HepG2 (cell line): ENCODE data around the gene PLEKHB2. TPM values are rescaled to one million over a fixed set of nuclear protein-coding genes. Genes with fewer than 3 reads are reported as not detected.

Experiments used
- ARID5B ChIP-seq: IDR thresholded peaks from 2 replicates; pipeline ENCODE4 v1.4.0; 2020; ENCODE audit warnings: mild to moderate bottlenecking, missing genetic modification reagents
- ATM ChIP-seq: fragments of 450-650 bp; IDR thresholded peaks from 2 replicates; pipeline ENCODE4 v1.7.1; 2017; ENCODE audit warnings: mild to moderate bottlenecking, borderline replicate concordance
- CREB1 ChIP-seq, 2 experiments: fragments of 450-650 bp in 1 of 2; IDR thresholded peaks; 2 replicates each; pipeline ENCODE4 v1.6.1; 2016 to 2017; ENCODE audit warnings: control low read depth in 1 of 2, mild to moderate bottlenecking in 1 of 2, missing compliant biosample characterization in 1 of 2, missing genetic modification characterization in 1 of 2
- ELF3 ChIP-seq: IDR thresholded peaks from 2 replicates; pipeline ENCODE4 v1.6.1; 2016; ENCODE audit warnings: missing genetic modification reagents, missing compliant biosample characterization
- FOXK1 ChIP-seq: sonication (generic); formaldehyde crosslinking; IDR thresholded peaks from 2 replicates; pipeline ENCODE4 v1.4.0; 2020; ENCODE audit warnings: low read depth, missing genetic modification reagents, borderline replicate concordance
- FOXP1 ChIP-seq, 2 experiments: fragments of 450-650 bp in 1 of 2; IDR thresholded peaks; 2 replicates each; pipeline ENCODE4 v1.6.1; 2017 to 2018; ENCODE audit warnings: antibody characterized with exemption in 1 of 2
- HIVEP1 ChIP-seq: sonication (generic); formaldehyde crosslinking; IDR thresholded peaks from 2 replicates; pipeline ENCODE4 v1.4.0; 2020; ENCODE audit warnings: mild to moderate bottlenecking, missing genetic modification reagents
- KLF16 ChIP-seq, 2 experiments: sonication (generic) in 1 of 2; formaldehyde crosslinking in 1 of 2; IDR thresholded peaks; 2 replicates each; pipeline versions ENCODE4 v1.6.1 to v1.8.0; 2016 to 2023; ENCODE audit warnings: missing genetic modification reagents in 2 of 2, missing compliant biosample characterization in 1 of 2
- NFIC ChIP-seq: IDR thresholded peaks from 2 replicates; pipeline ENCODE4 v1.6.1; 2012; ENCODE audit warnings: mild to moderate bottlenecking, low read length, inconsistent platforms
- PHF5A ChIP-seq: IDR thresholded peaks from one replicate; pipeline ENCODE4 v1.6.1; 2018; ENCODE audit warnings: low read depth, missing genetic modification reagents; ENCODE audit not compliant: unreplicated experiment
- SP2 ChIP-seq: sonication (generic); formaldehyde crosslinking; IDR thresholded peaks from 2 replicates; pipeline ENCODE4 v1.5.1; 2020; ENCODE audit warnings: mild to moderate bottlenecking, missing genetic modification reagents
- TBX2 ChIP-seq: sonication (generic); formaldehyde crosslinking; IDR thresholded peaks from 2 replicates; pipeline ENCODE4 v1.5.0; 2020; ENCODE audit warnings: missing genetic modification reagents, mild to moderate bottlenecking, borderline replicate concordance
- YY1 ChIP-seq: IDR thresholded peaks from 2 replicates; pipeline ENCODE4 v1.6.1; 2011; ENCODE audit warnings: low read length, low read depth, moderate library complexity, mild to moderate bottlenecking; ENCODE audit not compliant: insufficient read depth, insufficient replicate concordance
- ZBTB4 ChIP-seq: sonication (generic); formaldehyde crosslinking; IDR thresholded peaks from 2 replicates; pipeline ENCODE4 v1.4.0; 2020; ENCODE audit warnings: missing genetic modification reagents, mild to moderate bottlenecking, borderline replicate concordance
- ZC3H13 ChIP-seq: sonication (generic); formaldehyde crosslinking; IDR thresholded peaks from 2 replicates; pipeline ENCODE4 v1.8.1; 2023; ENCODE audit warnings: mild to moderate bottlenecking, missing genetic modification reagents, moderate library complexity
- ZNF343 ChIP-seq: sonication (generic); formaldehyde crosslinking; IDR thresholded peaks from 2 replicates; pipeline ENCODE4 v1.4.0; 2020; ENCODE audit warnings: mild to moderate bottlenecking, missing genetic modification reagents
- ZNF75D ChIP-seq: sonication (generic); formaldehyde crosslinking; IDR thresholded peaks from 2 replicates; pipeline ENCODE4 v1.8.1; 2023; ENCODE audit warnings: missing genetic modification reagents, mild to moderate bottlenecking, borderline replicate concordance
- ZNF761 ChIP-seq: sonication (generic); formaldehyde crosslinking; conservative IDR thresholded peaks from 2 replicates; pipeline ENCODE4 v1.4.0; 2020; ENCODE audit warnings: mild to moderate bottlenecking, missing genetic modification reagents
- polyA plus RNA-seq, 8 experiments: library from polyadenylated mRNA; depleted of rRNA in 3 of 8; stranded (reverse) in 7 of 8; unstranded in 1 of 8; fragments of >200 nt; fragmentation: Illumina TruSeq in 4 of 8; extraction: Trizol in 4 of 8; gene quantifications; 2 replicates each; pipeline versions ENCODE4 v1.2.1 to v1.2.3, GENCODE V29; 2011 to 2016; ENCODE audit warnings: low read depth in 4 of 8, missing spikeins in 1 of 8, mixed read lengths in 1 of 8; ENCODE audit not compliant: insufficient read depth in 1 of 8
- total RNA-seq, 5 experiments: library from RNA; depleted of rRNA; stranded (reverse); fragments of >200 nt; fragmentation: Illumina TruSeq; extraction: Trizol; gene quantifications; 2 replicates each; pipeline ENCODE4 v1.2.3, GENCODE V29; 2016; ENCODE audit warnings: low read depth in 1 of 5
- TF ChIP-seq, protein P1 (sequence below): sonication (generic); formaldehyde crosslinking; IDR thresholded peaks from 2 replicates; pipeline ENCODE4 v1.4.0; 2020; ENCODE audit warnings: missing genetic modification reagents

PLEKHB2 gene
- total and polyA plus RNA-seq, 2 of the 13 experiments (the other 11 are each of a cell fraction or from before 2014, with no cell fraction given), result 73.0 to 78.9 TPM

DNA sequence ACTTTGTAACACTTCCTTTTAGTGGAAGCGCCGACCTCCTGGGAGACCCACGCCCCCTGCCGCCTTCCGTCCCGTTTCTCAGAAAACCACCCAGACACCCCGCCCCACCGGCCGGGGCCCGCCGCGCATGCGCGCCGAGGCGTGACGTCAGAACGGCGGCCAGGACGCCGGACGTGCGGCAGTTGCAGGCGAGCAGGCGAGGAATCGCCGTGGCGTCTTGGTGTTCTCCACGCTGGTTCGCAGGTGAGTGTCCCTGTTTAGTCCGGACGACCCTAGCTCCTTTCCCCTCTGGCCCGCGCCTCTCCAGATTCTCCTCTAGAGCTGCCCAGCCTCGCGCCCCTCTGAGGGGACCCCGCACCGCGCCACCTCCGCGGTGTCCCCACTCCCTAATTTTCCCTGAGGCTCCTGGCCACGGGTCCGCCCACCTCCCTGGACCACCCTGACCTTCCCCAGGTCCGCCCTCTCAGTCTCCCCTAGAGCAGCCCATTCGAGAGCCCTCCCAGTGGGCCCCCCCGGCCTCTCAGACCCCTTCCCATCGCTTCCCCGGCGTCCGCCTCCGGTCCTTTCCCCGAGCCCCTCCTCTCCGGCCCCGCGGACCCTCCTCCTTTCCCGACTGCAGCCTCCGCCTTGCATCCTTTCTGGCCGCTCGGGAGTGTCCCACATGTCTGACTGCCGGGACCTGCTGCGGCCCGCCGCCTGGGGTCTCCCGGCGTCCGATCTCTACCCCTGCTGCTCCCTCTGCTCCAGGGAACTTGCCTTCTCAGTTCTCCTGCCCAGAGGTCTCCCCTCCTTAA lies at the start of gene PLEKHB2 (continued):
- TF ChIP-seq ARID5B (CRISPR knock-in tag), result peak; percentile 38; the same call in 1 of the 2 replicates
- peak; percentile 99 for TF ChIP-seq CREB1 (IDR thresholded peaks at IDR 0.05)
- TF ChIP-seq CREB1 (CRISPR knock-in tag; IDR thresholded peaks at IDR 0.05), result peak; percentile 81
- TF ChIP-seq, protein P1, sequence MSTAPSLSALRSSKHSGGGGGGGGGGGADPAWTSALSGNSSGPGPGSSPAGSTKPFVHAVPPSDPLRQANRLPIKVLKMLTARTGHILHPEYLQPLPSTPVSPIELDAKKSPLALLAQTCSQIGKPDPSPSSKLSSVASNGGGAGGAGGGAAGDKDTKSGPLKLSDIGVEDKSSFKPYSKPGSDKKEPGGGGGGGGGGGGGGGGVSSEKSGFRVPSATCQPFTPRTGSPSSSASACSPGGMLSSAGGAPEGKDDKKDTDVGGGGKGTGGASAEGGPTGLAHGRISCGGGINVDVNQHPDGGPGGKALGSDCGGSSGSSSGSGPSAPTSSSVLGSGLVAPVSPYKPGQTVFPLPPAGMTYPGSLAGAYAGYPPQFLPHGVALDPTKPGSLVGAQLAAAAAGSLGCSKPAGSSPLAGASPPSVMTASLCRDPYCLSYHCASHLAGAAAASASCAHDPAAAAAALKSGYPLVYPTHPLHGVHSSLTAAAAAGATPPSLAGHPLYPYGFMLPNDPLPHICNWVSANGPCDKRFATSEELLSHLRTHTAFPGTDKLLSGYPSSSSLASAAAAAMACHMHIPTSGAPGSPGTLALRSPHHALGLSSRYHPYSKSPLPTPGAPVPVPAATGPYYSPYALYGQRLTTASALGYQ (CRISPR knock-in tag), result no peak; the same call in 1 of the 2 replicates
- TF ChIP-seq ZNF761 (CRISPR knock-in tag), result peak; percentile 60; the same call in 1 of the 2 replicates
- peak; percentile 77; the same call in 1 of the 2 replicates for TF ChIP-seq FOXK1 (CRISPR knock-in tag)
- TF ChIP-seq ZC3H13, result no peak
- TF ChIP-seq ZNF343 (CRISPR knock-in tag), result peak; percentile 77; the same call in 1 of the 2 replicates
- TF ChIP-seq ZNF75D (CRISPR knock-in tag), result no peak
- no peak for TF ChIP-seq ZBTB4 (CRISPR knock-in tag)
- peak in 1 of 2 experiments; percentile 79; a peak in 2 of 4 replicates for TF ChIP-seq KLF16 (CRISPR knock-in tag; IDR thresholded peaks at IDR 0.05)
- peak; percentile 44 for TF ChIP-seq YY1
- TF ChIP-seq ELF3 (CRISPR knock-in tag), result peak; percentile 57; the same call in 1 of the 2 replicates
- TF ChIP-seq FOXP1 (IDR thresholded peaks at IDR 0.05), result no peak
- peak; percentile 25; the same call in 1 of the 2 replicates for TF ChIP-seq FOXP1 (CRISPR knock-in tag; IDR thresholded peaks at IDR 0.05)
- TF ChIP-seq TBX2 (CRISPR knock-in tag), result peak; percentile 82
- peak; percentile 38 for TF ChIP-seq PHF5A (CRISPR knock-in tag)
- TF ChIP-seq NFIC, result no peak
- peak; percentile 35; the same call in 1 of the 2 replicates for TF ChIP-seq SP2
- no peak for TF ChIP-seq ATM
- TF ChIP-seq HIVEP1, result no peak; the same call in 1 of the 2 replicates
